Measurements from ENCODE around the gene UNK. TPM values are rescaled to one million over a fixed set of nuclear protein-coding genes. Genes with fewer than 3 reads are reported as not detected.

Gene UNK
- total and polyA plus RNA-seq, 2 of the 13 experiments (the other 11 are each of a cell fraction or from before 2014, with no cell fraction given) = 31.6 to 33.0 TPM

- peak; percentile 60; the same call in 1 of the 2 replicates for TF ChIP-seq SALL2 (CRISPR knock-in tag; IDR thresholded peaks at IDR 0.05)
- TF ChIP-seq PAX8 (CRISPR knock-in tag; IDR thresholded peaks at IDR 0.05; ENCODE audit: borderline replicate concordance) = no peak
- TF ChIP-seq EZH2 (conservative IDR thresholded peaks at IDR 0.05; ENCODE audit: low read depth, low read length) = no peak
- TF ChIP-seq STAT5B (CRISPR knock-in tag; IDR thresholded peaks at IDR 0.05) = no peak
- TF ChIP-seq LCORL (IDR thresholded peaks at IDR 0.05) = no peak
- no peak for TF ChIP-seq LCORL (CRISPR knock-in tag; IDR thresholded peaks at IDR 0.05)
- TF ChIP-seq TRIM22 (IDR thresholded peaks at IDR 0.05) = no peak
- no peak for TF ChIP-seq RXRA (CRISPR knock-in tag; IDR thresholded peaks at IDR 0.05)
- no peak for TF ChIP-seq HMG20B (CRISPR knock-in tag; conservative IDR thresholded peaks at IDR 0.05)
- no peak for TF ChIP-seq ARNTL (CRISPR knock-in tag; IDR thresholded peaks at IDR 0.05)
- no peak for TF ChIP-seq DNMT1 (CRISPR knock-in tag; IDR thresholded peaks at IDR 0.05)
- peak; percentile 76; the same call in 1 of the 2 replicates for TF ChIP-seq ZNF275 (CRISPR knock-in tag; IDR thresholded peaks at IDR 0.05; ENCODE audit: borderline replicate concordance)
- TF ChIP-seq ZNF547 (CRISPR knock-in tag; IDR thresholded peaks at IDR 0.05) = no peak
- no peak for TF ChIP-seq ZNF660 (CRISPR knock-in tag; IDR thresholded peaks at IDR 0.05; ENCODE audit: borderline replicate concordance, low read depth)
- no peak for TF ChIP-seq ERF (CRISPR knock-in tag; IDR thresholded peaks at IDR 0.05)
- TF ChIP-seq, protein P1, sequence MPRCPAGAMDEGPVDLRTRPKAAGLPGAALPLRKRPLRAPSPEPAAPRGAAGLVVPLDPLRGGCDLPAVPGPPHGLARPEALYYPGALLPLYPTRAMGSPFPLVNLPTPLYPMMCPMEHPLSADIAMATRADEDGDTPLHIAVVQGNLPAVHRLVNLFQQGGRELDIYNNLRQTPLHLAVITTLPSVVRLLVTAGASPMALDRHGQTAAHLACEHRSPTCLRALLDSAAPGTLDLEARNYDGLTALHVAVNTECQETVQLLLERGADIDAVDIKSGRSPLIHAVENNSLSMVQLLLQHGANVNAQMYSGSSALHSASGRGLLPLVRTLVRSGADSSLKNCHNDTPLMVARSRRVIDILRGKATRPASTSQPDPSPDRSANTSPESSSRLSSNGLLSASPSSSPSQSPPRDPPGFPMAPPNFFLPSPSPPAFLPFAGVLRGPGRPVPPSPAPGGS (CRISPR knock-in tag; IDR thresholded peaks at IDR 0.05) = no peak
- TF ChIP-seq, protein P2, sequence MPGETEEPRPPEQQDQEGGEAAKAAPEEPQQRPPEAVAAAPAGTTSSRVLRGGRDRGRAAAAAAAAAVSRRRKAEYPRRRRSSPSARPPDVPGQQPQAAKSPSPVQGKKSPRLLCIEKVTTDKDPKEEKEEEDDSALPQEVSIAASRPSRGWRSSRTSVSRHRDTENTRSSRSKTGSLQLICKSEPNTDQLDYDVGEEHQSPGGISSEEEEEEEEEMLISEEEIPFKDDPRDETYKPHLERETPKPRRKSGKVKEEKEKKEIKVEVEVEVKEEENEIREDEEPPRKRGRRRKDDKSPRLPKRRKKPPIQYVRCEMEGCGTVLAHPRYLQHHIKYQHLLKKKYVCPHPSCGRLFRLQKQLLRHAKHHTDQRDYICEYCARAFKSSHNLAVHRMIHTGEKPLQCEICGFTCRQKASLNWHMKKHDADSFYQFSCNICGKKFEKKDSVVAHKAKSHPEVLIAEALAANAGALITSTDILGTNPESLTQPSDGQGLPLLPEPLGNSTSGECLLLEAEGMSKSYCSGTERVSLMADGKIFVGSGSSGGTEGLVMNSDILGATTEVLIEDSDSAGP (CRISPR knock-in tag; IDR thresholded peaks at IDR 0.05; ENCODE audit: borderline replicate concordance) = no peak
- TF ChIP-seq ZBTB7A (CRISPR knock-in tag; IDR thresholded peaks at IDR 0.05) = no peak; the same call in 1 of the 2 replicates
- TF ChIP-seq GABPB1 (CRISPR knock-in tag; IDR thresholded peaks at IDR 0.05) = no peak
- peak; percentile 80 for TF ChIP-seq ZNF501 (CRISPR knock-in tag; IDR thresholded peaks at IDR 0.05)
- TF ChIP-seq SIX1 (CRISPR knock-in tag; IDR thresholded peaks at IDR 0.05; ENCODE audit: borderline replicate concordance) = no peak
- no peak for TF ChIP-seq AGO1 (IDR thresholded peaks at IDR 0.05; ENCODE audit: low read depth, low read length, poor library complexity, severe bottlenecking)
- TF ChIP-seq ZNF672 (CRISPR knock-in tag; IDR thresholded peaks at IDR 0.05) = no peak
- TF ChIP-seq ZNF7 (CRISPR knock-in tag; IDR thresholded peaks at IDR 0.05) = no peak
- no peak for TF ChIP-seq HDAC1 (CRISPR knock-in tag; IDR thresholded peaks at IDR 0.05)
- no peak for TF ChIP-seq ZSCAN22 (CRISPR knock-in tag; IDR thresholded peaks at IDR 0.05)
- TF ChIP-seq ZFP90 (CRISPR knock-in tag; IDR thresholded peaks at IDR 0.05; ENCODE audit: borderline replicate concordance) = peak; percentile 89; the same call in 1 of the 2 replicates
- no peak for TF ChIP-seq ONECUT2 (CRISPR knock-in tag; IDR thresholded peaks at IDR 0.05)
These were observed 668 bp upstream of the UNK start (continued) for GRCh38 chr17:75783803-75784472.

Measured in HepG2 (cell line).